Measurements from ENCODE around the gene ZFYVE28.

DNA sequence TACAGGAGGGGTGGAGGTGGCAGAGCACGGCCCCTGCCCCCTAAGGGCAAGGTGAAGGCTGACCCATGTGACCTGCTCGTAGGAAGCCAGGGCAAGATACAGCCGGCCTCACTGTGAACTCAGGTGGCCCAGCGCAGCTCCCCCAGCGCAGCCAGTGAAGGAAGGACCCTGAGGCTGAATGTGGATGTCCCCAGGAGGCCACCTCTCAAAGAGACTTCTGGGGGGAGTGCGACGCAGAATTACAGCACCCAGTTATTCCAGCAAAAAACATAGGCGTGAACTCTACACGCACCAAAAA is 52.6 kb downstream of the ZFYVE28 start:
- TF ChIP-seq, protein P1, sequence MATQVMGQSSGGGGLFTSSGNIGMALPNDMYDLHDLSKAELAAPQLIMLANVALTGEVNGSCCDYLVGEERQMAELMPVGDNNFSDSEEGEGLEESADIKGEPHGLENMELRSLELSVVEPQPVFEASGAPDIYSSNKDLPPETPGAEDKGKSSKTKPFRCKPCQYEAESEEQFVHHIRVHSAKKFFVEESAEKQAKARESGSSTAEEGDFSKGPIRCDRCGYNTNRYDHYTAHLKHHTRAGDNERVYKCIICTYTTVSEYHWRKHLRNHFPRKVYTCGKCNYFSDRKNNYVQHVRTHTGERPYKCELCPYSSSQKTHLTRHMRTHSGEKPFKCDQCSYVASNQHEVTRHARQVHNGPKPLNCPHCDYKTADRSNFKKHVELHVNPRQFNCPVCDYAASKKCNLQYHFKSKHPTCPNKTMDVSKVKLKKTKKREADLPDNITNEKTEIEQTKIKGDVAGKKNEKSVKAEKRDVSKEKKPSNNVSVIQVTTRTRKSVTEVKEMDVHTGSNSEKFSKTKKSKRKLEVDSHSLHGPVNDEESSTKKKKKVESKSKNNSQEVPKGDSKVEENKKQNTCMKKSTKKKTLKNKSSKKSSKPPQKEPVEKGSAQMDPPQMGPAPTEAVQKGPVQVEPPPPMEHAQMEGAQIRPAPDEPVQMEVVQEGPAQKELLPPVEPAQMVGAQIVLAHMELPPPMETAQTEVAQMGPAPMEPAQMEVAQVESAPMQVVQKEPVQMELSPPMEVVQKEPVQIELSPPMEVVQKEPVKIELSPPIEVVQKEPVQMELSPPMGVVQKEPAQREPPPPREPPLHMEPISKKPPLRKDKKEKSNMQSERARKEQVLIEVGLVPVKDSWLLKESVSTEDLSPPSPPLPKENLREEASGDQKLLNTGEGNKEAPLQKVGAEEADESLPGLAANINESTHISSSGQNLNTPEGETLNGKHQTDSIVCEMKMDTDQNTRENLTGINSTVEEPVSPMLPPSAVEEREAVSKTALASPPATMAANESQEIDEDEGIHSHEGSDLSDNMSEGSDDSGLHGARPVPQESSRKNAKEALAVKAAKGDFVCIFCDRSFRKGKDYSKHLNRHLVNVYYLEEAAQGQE (IDR thresholded peaks at IDR 0.05; ENCODE audit: insufficient read depth in 1 of 2, low read depth in 2 of 2, low read length in 2 of 2) = no peak
- TF ChIP-seq POLR2AphosphoS5 (IDR thresholded peaks at IDR 0.05; ENCODE audit: low read depth, low read length) (no peak), TAF1 (IDR thresholded peaks at IDR 0.05; ENCODE audit: borderline replicate concordance, insufficient read depth, low read length) (no peak), FOXP2 (optimal IDR thresholded peaks at IDR 0.05; ENCODE audit: borderline replicate concordance, extremely low read depth, extremely low read length, insufficient read depth) (no peak)
